BLaER1 treated with 17β-estradiol and CSF1 and Interleukin-3, amounts not matched to agents 10 nM and 100 nM (cell line): ENCODE data around the gene ZNF503.
A peak's percentile ranks its signal among the peaks of the same experiment; 100 is the strongest.
"Not testable (repeated sequence)": the region's sequence is repeated elsewhere in the genome, so short reads cannot be mapped to it uniquely, and the experiment has no call there.

Experiments
- H3K27ac ChIP-seq, 11 experiments: shearing (Covaris generic); formaldehyde crosslinking; 2 replicates each; pipeline ENCODE4 v1.8.1; 2022
- H3K27me3 ChIP-seq, 11 experiments: shearing (Covaris generic); formaldehyde crosslinking; 2 replicates each; pipeline ENCODE4 v1.8.1; 2022
- H3K36me3 ChIP-seq, 11 experiments: shearing (Covaris generic); formaldehyde crosslinking; 2 replicates each; pipeline ENCODE4 v1.8.1; 2022
- H3K4me1 ChIP-seq, 10 experiments: shearing (Covaris generic); formaldehyde crosslinking; 2 replicates each; pipeline ENCODE4 v1.8.1; 2022
- H3K4me2 ChIP-seq, 11 experiments: shearing (Covaris generic); formaldehyde crosslinking; 2 replicates each; pipeline ENCODE4 v1.8.1; 2022
- H3K4me3 ChIP-seq, 10 experiments: shearing (Covaris generic); formaldehyde crosslinking; 2 replicates each; pipeline ENCODE4 v1.8.1; 2022
- H3K9ac ChIP-seq, 11 experiments: shearing (Covaris generic); formaldehyde crosslinking; 2 replicates each; pipeline ENCODE4 v1.8.1; 2022
- H3K9me3 ChIP-seq, 11 experiments: shearing (Covaris generic); formaldehyde crosslinking; replicated peaks in 1 of 11; 2 replicates each; pipeline ENCODE4 v1.8.1; 2022
- H4K20me1 ChIP-seq, 11 experiments: shearing (Covaris generic); formaldehyde crosslinking; 2 replicates each; pipeline ENCODE4 v1.8.1; 2022
- Cebpa-rat ChIP-seq, 11 experiments: shearing (Covaris generic); IDR thresholded peaks; 2 replicates each; pipeline ENCODE4 v1.8.1; 2022

Gene ZNF503

GRCh38 chr10:75378379-75378778, 23.2 kb downstream of the ZNF503 start:
- Histone ChIP-seq H4K20me1 (no peaks in the 10 kb centered on the region), H3K27me3 (no peaks in the 10 kb centered on the region), H3K9ac (no peak overlapping the region), H3K27ac (no peak overlapping the region), H3K4me3 (no peak overlapping the region), H3K9me3 (no peaks in the 10 kb centered on the region), H3K4me1 (peaks cover 0 to 26% (median 0%) of the 10 kb centered on the region in 10 experiments; a peak in 7 of 20 replicates), H3K36me3 (no peaks in the 10 kb centered on the region), H3K4me2 (peak overlapping the region in 2 of 11 experiments; percentile 15 to 31; a peak in 1 of 22 replicates)
- TF ChIP-seq Cebpa-rat (IDR thresholded peaks at IDR 0.05): no peak

DNA sequence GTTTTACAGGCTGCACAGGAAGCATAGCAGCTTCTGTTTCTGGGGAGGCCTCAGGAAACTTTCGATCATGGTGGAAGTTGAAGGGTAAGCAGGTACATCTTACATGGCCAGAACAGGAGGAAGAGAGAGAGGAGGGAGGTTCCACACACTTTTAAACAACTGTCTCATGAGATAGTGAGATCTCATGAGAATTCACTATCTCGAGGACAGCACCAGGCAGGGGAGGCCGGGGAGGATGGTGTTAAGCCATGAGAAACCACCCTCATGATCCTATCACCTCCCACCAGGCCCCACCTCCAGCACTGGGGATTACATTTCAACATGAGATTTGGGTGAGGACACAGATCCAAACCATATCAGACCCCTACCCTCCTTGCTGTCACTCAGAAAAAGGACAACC, 23.7 kb downstream of the ZNF503 start:
- Histone ChIP-seq H3K9ac (no peak overlapping the region), H3K9me3 (no peaks in the 10 kb centered on the region), H3K4me3 (no peak overlapping the region), H3K4me2 (no peak overlapping the region), H3K27ac (no peak overlapping the region), H3K27me3 (no peaks in the 10 kb centered on the region), H3K36me3 (no peaks in the 10 kb centered on the region), H3K4me1 (peaks cover 0 to 26% (median 0%) of the 10 kb centered on the region in 10 experiments; a peak in 7 of 20 replicates), H4K20me1 (no peaks in the 10 kb centered on the region)
- TF ChIP-seq Cebpa-rat (IDR thresholded peaks at IDR 0.05): no peak

DNA sequence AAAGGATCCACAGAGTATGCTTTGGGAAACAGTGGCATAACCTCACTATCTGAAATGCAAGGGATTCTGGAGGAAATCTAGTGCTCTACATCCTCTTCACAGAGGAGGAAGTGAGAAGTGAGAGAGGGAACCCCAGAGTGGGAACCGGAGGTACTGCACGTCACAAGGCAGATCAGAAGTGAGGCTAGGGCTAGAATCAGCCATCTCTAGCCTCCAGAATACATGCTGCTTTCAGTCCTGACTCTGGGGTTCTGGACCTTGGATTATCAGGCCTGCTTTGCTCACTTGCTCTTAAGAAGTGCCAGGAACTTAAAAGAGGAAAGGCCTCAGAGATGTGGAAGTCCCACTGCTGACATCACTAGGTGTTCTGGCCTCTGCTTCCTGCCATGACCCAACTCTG, 25.7 kb downstream of the ZNF503 start:
- Histone ChIP-seq H3K36me3 (no peaks in the 10 kb centered on the region), H3K9ac (no peak overlapping the region), H3K4me1 (peaks cover 0 to 26% (median 0%) of the 10 kb centered on the region in 10 experiments; a peak in 7 of 20 replicates), H4K20me1 (no peaks in the 10 kb centered on the region), H3K27ac (0 out of 22 replicates have a peak overlapping the region, but pooled peaks of 1 of the 11 experiments have one; percentile 9), H3K4me3 (no peak overlapping the region), H3K4me2 (peak overlapping the region in 3 of 11 experiments; percentile 10 to 75 (median 46); a peak in 5 of 22 replicates), H3K27me3 (no peaks in the 10 kb centered on the region), H3K9me3 (no peaks in the 10 kb centered on the region)
- TF ChIP-seq Cebpa-rat (IDR thresholded peaks at IDR 0.05): no peak

DNA sequence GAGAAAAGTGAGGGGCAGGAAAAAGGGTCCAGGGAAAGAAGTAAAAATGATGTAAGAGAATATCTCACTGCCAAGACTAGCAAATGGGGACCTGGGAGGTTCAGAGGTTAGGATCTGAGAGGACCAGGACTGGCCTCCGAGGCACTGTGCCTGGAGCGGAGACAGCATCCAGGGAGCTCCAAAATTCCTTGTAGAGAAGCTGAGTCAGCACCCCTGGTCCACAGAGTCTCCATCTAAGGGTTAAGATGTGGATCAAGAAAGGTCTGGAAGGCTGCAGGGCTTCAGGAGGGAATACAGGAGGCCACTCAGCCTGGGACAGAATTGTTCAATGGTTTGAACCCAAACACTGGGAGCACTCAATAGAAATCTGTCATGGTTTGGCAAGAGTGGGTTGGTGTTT, 30.6 kb downstream of the ZNF503 start:
- Histone ChIP-seq H3K9ac (no peak overlapping the region), H3K4me2 (no peak overlapping the region), H3K36me3 (no peaks in the 10 kb centered on the region), H4K20me1 (no peaks in the 10 kb centered on the region), H3K4me3 (no peak overlapping the region), H3K4me1 (peaks cover 0 to 8% (median 0%) of the 10 kb centered on the region in 10 experiments; a peak in 7 of 20 replicates), H3K9me3 (peaks cover 9 to 22% (median 12%) of the 10 kb centered on the region in 11 experiments; a peak in 18 of 22 replicates), H3K27ac (no peak overlapping the region), H3K27me3 (no peaks in the 10 kb centered on the region)
- TF ChIP-seq Cebpa-rat (IDR thresholded peaks at IDR 0.05): no peak

DNA sequence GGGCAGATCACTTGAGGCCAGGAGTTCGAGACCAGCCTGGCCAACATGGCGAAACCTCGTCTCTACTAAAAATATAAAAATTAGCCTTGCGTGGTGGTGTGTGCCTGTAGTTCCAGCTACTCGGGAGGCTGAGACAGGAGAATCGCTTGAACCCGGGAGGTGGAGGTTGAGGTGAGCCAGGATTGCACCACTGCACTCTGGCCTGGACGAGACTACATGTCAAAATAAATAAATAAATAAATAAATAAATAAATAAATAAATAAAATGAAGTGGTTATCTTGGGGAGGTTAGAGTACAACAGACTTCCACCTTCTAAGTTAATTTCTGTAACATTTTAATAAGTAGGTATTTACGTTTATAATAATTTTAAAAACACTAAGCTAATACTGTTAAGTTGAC, 31.7 kb downstream of the ZNF503 start:
- not testable (repeated sequence) for H3K4me3 ChIP-seq, H3K27me3 ChIP-seq, H3K27ac ChIP-seq, H3K4me1 ChIP-seq, H3K9ac ChIP-seq, H4K20me1 ChIP-seq, H3K4me2 ChIP-seq, H3K36me3 ChIP-seq
- H3K9me3 ChIP-seq: peaks cover 9 to 22% (median 12%) of the 10 kb centered on the region in 11 experiments; a peak in 18 of 22 replicates

DNA sequence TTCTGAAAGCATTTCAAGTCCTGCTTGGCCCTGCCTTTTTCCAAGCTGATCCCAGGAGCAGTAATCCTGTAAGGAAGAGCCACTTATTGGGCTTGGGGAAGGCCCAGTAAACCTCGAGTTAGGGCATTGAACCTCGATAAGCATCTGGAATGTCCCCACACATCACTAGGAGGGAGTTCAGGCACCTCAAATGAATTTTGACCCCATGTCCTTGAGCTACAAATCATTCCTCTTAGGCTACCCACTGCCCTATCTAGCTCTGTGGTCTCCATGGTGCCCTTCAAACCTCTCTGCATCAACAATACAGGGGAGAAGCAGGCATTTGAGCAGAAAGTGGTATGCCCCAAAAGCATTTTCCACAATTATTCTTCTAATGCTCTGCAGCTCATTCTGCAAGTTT, 33.7 kb downstream of the ZNF503 start:
- Histone ChIP-seq H3K27ac (no peak overlapping the region), H3K4me2 (no peak overlapping the region), H3K4me1 (no peaks in the 10 kb centered on the region), H3K36me3 (no peaks in the 10 kb centered on the region), H4K20me1 (no peaks in the 10 kb centered on the region), H3K27me3 (no peaks in the 10 kb centered on the region), H3K9ac (no peak overlapping the region), H3K9me3 (peaks cover 9 to 22% (median 12%) of the 10 kb centered on the region in 11 experiments; a peak in 18 of 22 replicates), H3K4me3 (no peak overlapping the region)
- TF ChIP-seq Cebpa-rat (IDR thresholded peaks at IDR 0.05): no peak

- H3K4me3 ChIP-seq: no peak overlapping the region
- H3K9ac ChIP-seq: no peak overlapping the region
- H3K4me2 ChIP-seq: no peak overlapping the region
- H3K27ac ChIP-seq: no peak overlapping the region
- no peaks in the 10 kb centered on the region for H3K36me3 ChIP-seq
- no peaks in the 10 kb centered on the region for H3K27me3 ChIP-seq
- no peak for TF ChIP-seq Cebpa-rat (IDR thresholded peaks at IDR 0.05)
- H4K20me1 ChIP-seq: no peaks in the 10 kb centered on the region
- H3K9me3 ChIP-seq: peaks cover 9 to 22% (median 12%) of the 10 kb centered on the region in 11 experiments; a peak in 18 of 22 replicates
- no peaks in the 10 kb centered on the region for H3K4me1 ChIP-seq
Measured at GRCh38 chr10:75367021-75367487, 34.5 kb downstream of the ZNF503 start.

- Histone ChIP-seq H3K27ac (no peak overlapping the region), H3K27me3 (no peaks in the 10 kb centered on the region), H3K4me1 (peaks cover 0 to 14% (median 0%) of the 10 kb centered on the region in 10 experiments; a peak in 4 of 20 replicates), H4K20me1 (no peaks in the 10 kb centered on the region), H3K36me3 (no peaks in the 10 kb centered on the region), H3K4me2 (no peak overlapping the region), H3K9ac (no peak overlapping the region), H3K4me3 (no peak overlapping the region), H3K9me3 (peaks cover 0 to 4% (median under 1%) of the 10 kb centered on the region in 11 experiments; a peak in 8 of 22 replicates)
- TF ChIP-seq Cebpa-rat (IDR thresholded peaks at IDR 0.05): no peak
Measured at GRCh38 chr10:75363431-75363830, 38.1 kb downstream of the ZNF503 start.

DNA sequence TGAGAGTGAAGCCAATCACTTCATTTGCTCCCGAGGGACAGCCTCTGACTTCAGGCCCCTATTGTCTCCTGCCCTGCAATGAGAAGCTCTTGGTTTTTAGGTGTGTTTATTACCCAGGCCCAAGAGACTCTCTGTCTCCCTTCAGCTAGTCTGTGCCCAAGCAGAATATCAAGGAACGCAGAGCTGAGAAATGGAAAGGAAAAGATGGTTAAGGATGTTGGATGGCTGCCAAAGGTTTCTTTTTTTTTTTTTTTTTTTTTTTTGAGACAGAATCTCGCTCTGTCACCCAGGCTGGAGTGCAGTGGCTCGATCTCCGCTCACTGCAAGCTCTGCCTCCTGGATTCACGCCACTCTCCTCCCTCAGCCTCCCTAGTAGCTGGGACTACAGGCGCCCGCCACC, 41.7 kb downstream of the ZNF503 start:
- not testable (repeated sequence) for H3K27ac ChIP-seq, H4K20me1 ChIP-seq, H3K4me3 ChIP-seq, H3K9ac ChIP-seq, H3K27me3 ChIP-seq, H3K36me3 ChIP-seq
- peaks cover 0 to 10% (median 6%) of the 10 kb centered on the region in 11 experiments; a peak in 9 of 22 replicates for H3K9me3 ChIP-seq
- peak overlapping the region in 2 of 11 experiments; percentile 28 to 30; a peak in 2 of 22 replicates for H3K4me2 ChIP-seq
- peaks cover 0 to 15% (median 0%) of the 10 kb centered on the region in 10 experiments; a peak in 4 of 20 replicates for H3K4me1 ChIP-seq

DNA sequence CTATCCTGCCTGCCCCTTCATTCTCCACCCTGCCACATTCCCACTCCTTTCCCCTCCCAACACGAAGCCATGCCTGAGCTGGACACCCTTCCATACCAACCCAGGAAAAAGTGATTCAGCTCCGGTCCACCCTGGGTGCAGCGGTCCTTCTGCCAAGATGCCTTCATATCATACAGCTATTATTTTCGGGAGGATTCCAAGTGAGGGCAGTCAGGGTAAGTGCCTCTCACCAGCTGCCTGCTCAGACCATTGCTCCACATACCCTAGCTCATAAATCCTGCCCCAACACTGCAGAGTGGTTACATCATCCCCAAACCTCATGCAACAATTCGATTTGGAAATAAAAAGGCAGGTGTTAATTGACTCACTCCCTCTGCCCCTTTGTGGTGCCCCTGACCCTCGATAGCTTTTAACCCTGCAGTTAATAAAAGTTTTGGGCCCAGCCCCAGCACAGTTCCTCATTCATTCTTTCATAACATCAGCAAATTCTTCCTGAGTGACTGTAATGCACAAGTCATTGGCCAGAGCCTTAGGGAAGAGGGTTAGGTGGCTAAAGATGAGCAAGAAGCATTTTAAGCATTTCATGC, 42.6 kb downstream of the ZNF503 start:
- no peak overlapping the region for H3K4me3 ChIP-seq
- peaks cover 0 to 15% (median 0%) of the 10 kb centered on the region in 10 experiments; a peak in 4 of 20 replicates for H3K4me1 ChIP-seq
- no peak overlapping the region for H3K27ac ChIP-seq

More for the DNA sequence above, 42.6 kb downstream of the ZNF503 start:
- TF ChIP-seq Cebpa-rat (IDR thresholded peaks at IDR 0.05): no peak
- Histone ChIP-seq H3K36me3 (no peaks in the 10 kb centered on the region), H3K9ac (no peak overlapping the region), H4K20me1 (no peaks in the 10 kb centered on the region), H3K9me3 (peaks cover 0 to 14% (median 6%) of the 10 kb centered on the region in 11 experiments; a peak in 10 of 22 replicates), H3K4me2 (peak overlapping the region in 3 of 11 experiments; percentile 6 to 30 (median 28); a peak in 4 of 22 replicates), H3K27me3 (no peaks in the 10 kb centered on the region)
